PC-9 (cell line): ENCODE measurements around the gene RDH13.

ENCODE experiments used
- CTCF ChIP-seq: fragments of 200-600 bp; sonication (generic); conservative IDR thresholded peaks from 2 replicates; pipeline ENCODE4 v1.6.1; 2017; ENCODE audit warnings: mixed run types, antibody characterized with exemption, mild to moderate bottlenecking, moderate library complexity
- EZH2 ChIP-seq: fragments of 200-600 bp; sonication (generic); IDR thresholded peaks from 2 replicates; pipeline ENCODE4 v1.8.0; 2017; ENCODE audit warnings: antibody characterized with exemption, low read depth

GRCh38 chr19:55063492-55063843 is 520 bp upstream of the RDH13 start:
- TF ChIP-seq CTCF: no peak
- TF ChIP-seq EZH2: no peak
